Duodenal mucosa (tissue), 2 donors: ENCODE measurements around the gene PRSS22.

Experiments
- H3K27ac ChIP-seq: one replicate; pipeline ENCODE4 v1.7.0; 2013; ENCODE audit warnings: low read depth, low read length
- H3K27me3 ChIP-seq, 2 donors: one replicate each; pipeline ENCODE4 v1.7.0; 2013; ENCODE audit warnings: low read length in 2 of 2, control low read depth in 1 of 2; ENCODE audit not compliant: insufficient read depth in 2 of 2, control insufficient read depth in 1 of 2
- H3K36me3 ChIP-seq, 2 donors: one replicate each; pipeline ENCODE4 v1.7.0; 2013; ENCODE audit warnings: low read length in 2 of 2, control low read depth in 1 of 2; ENCODE audit not compliant: insufficient read depth in 2 of 2, control insufficient read depth in 1 of 2
- H3K4me1 ChIP-seq, 2 donors: one replicate each; pipeline ENCODE4 v1.7.0; 2013; ENCODE audit warnings: low read length in 2 of 2, control low read depth in 1 of 2; ENCODE audit not compliant: insufficient read depth in 2 of 2, control insufficient read depth in 1 of 2
- H3K4me3 ChIP-seq, 2 donors: one replicate each; pipeline ENCODE4 v1.7.0; 2013; ENCODE audit warnings: low read length in 2 of 2, low read depth in 1 of 2
- H3K9ac ChIP-seq, 2 donors: one replicate each; pipeline ENCODE4 v1.7.0; 2013; ENCODE audit warnings: low read length in 2 of 2, low read depth in 1 of 2
- H3K9me3 ChIP-seq, 2 donors: one replicate each; pipeline ENCODE4 v1.7.0; 2013; ENCODE audit warnings: low read length in 2 of 2, control low read depth in 1 of 2; ENCODE audit not compliant: control insufficient read depth in 1 of 2

PRSS22 gene

DNA sequence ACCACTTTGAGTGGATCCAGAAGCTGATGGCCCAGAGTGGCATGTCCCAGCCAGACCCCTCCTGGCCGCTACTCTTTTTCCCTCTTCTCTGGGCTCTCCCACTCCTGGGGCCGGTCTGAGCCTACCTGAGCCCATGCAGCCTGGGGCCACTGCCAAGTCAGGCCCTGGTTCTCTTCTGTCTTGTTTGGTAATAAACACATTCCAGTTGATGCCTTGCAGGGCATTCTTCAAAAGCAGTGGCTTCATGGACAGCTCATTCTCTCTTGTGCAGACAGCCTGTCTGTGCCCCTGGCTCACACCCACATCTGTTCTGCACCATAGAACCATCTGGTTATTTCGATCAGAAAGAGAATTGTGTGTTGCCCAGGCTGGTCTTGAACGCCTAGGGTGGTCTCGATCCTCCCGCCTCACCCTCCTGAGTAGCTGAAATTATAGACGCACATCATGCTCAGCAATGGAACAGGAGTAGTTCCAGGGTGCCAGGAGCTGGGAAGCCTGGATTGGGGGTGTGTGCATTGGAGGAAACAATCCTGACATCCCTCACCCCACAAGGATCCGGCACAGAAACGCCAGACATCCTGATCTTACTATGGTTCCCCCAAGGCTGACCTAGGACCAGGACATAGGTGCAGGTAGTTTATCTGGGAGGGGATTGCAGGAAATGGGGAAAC is 36.3 kb downstream of the PRSS22 start:
- no peak overlapping the region for H3K9ac ChIP-seq
- H3K36me3 ChIP-seq, result no peaks in the 10 kb centered on the region
- no peak overlapping the region for H3K4me3 ChIP-seq
- H3K9me3 ChIP-seq, result no peaks in the 10 kb centered on the region
- no peak overlapping the region for H3K27ac ChIP-seq
- no peaks in the 10 kb centered on the region for H3K4me1 ChIP-seq
- no peaks in the 10 kb centered on the region for H3K27me3 ChIP-seq

DNA sequence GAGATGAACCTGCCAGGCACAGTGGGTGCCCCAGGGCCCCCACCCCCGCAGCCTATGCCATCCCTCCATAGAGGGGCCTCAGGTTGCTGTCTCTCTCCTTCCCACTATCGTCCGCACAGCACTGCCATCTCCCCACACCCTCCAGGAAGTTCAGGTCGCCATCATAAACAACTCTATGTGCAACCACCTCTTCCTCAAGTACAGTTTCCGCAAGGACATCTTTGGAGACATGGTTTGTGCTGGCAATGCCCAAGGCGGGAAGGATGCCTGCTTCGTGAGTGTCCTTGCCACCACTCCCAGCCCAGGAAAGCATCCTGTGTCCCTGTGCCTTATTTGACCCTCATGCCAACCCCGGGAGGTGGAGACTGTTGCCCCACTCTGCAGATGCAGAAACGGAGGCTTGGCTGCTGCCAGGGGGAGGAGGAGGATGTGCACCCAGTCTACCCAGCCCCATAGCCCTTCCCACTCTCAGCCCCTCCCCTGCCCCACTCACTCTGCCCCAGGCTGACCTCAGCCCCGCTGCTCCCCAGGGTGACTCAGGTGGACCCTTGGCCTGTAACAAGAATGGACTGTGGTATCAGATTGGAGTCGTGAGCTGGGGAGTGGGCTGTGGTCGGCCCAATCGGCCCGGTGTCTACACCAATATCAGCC is 37.0 kb downstream of the PRSS22 start:
- H3K27me3 ChIP-seq, result no peaks in the 10 kb centered on the region
- H3K4me3 ChIP-seq, result no peak overlapping the region

DNA sequence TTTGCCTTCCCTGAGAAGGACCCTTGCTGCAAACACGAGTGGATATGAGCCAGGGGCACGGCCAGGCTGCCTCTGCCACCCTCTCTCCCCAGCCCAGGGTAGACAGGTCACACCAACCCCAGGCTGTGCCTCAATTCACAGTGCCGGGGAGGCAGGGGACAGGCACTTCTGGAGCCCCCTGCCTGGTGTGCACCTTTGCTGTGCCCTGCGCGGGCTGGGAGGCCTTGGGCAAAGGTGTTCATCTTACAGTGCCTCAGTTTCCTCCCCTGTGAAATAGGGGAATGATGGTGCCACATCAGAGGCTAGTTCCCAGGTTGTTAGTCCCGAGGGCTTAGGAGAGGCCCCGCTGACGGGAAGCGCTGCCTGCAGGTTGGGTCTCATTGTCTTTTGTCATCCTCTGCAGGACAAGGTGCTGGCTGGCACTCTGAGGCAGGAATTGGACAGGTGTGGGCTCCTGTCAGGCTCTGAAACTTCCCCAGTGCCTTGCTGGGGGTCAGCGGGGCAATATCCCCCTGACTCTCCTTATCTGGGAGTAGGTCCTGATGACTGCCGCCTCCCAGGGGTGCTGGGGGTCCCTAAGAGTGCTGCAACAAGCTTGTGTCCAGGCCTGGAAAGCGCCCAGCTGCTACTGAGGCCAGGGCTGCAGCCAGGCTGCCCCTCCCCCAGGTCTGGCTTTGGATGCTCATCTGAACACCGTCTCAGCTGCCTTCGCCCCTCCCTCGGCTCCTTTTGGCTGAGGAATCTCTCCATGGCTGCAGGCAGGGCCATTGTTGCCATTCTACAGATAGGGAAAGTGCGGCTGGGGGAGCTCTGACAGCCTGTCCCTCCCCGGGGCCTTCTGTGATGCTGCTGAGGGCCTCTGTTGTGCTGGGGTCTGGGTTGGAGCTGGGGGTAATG is 37.8 kb downstream of the PRSS22 start:
- no peaks in the 10 kb centered on the region for H3K27me3 ChIP-seq
- H3K27ac ChIP-seq, result no peak overlapping the region
- H3K9me3 ChIP-seq, result no peaks in the 10 kb centered on the region
- H3K9ac ChIP-seq, result no peak overlapping the region
- H3K4me1 ChIP-seq, result peaks cover 0 to 6% of the 10 kb centered on the region in 2 donors
- H3K4me3 ChIP-seq, result no peak overlapping the region
- H3K36me3 ChIP-seq, result no peaks in the 10 kb centered on the region

More for the DNA sequence above, 37.0 kb downstream of the PRSS22 start:
- no peak overlapping the region for H3K9ac ChIP-seq
- no peaks in the 10 kb centered on the region for H3K9me3 ChIP-seq
- no peak overlapping the region for H3K27ac ChIP-seq
- no peaks in the 10 kb centered on the region for H3K36me3 ChIP-seq
- H3K4me1 ChIP-seq, result no peaks in the 10 kb centered on the region

GRCh38 chr16:2819179-2819938 is 38.6 kb downstream of the PRSS22 start:
- no peak overlapping the region for H3K9ac ChIP-seq

GRCh38 chr16:2818272-2818876 is 39.6 kb downstream of the PRSS22 start:
- H3K27ac ChIP-seq, result no peak overlapping the region
- H3K9ac ChIP-seq, result no peak overlapping the region
- no peaks in the 10 kb centered on the region for H3K27me3 ChIP-seq
- peaks cover 0 to 9% of the 10 kb centered on the region in 2 donors for H3K4me1 ChIP-seq
- H3K4me3 ChIP-seq, result no peak overlapping the region
- no peaks in the 10 kb centered on the region for H3K9me3 ChIP-seq
- no peaks in the 10 kb centered on the region for H3K36me3 ChIP-seq

More at GRCh38 chr16:2819179-2819938, 38.6 kb downstream of the PRSS22 start:
- Histone ChIP-seq H3K36me3 (no peaks in the 10 kb centered on the region), H3K9me3 (no peaks in the 10 kb centered on the region), H3K27ac (no peak overlapping the region), H3K27me3 (no peaks in the 10 kb centered on the region), H3K4me3 (no peak overlapping the region), H3K4me1 (peaks cover 0 to 9% of the 10 kb centered on the region in 2 donors)

DNA sequence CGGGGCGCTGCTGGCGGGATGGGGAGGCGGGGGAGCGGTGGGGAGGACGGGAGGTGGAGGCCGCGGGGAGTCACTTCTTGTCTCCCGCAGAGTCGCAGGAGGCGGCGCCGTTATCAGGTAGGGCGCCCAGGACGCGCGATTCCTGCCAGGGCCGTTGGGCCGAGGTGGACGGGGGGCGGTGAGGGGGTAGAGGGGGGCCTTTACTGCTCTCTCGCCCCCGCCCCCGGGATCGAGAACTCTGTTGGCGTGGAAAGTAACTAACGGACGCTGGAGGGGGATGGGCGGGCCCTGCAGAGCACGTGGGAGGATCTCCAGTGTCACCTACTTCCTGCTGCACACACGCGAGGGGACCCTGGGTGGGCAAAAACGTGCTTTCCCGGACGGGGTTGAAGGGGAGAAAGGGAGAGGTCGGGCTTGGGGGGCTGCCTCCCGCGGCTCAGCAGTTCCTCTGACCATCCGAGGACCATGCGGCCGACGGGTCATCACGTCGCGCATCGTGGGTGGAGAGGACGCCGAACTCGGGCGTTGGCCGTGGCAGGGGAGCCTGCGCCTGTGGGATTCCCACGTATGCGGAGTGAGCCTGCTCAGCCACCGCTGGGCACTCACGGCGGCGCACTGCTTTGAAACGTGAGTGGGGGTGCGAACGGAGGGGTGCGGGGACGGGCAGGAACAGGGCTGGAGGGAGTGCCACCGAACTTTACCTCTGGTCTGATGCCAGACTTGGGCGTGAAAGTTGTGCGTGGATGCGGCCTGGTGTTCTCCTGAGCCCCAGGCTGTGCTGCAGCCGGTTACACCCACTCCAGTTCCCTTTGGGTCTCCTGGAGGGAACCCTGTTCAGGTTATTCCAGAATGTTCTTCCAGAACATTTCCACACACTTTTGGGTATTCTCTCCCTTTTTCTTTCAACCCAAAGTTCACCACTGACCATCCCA is 40.4 kb downstream of the PRSS22 start:
- Histone ChIP-seq H3K9ac (no peak overlapping the region), H3K4me3 (no peak overlapping the region), H3K27ac (no peak overlapping the region), H3K36me3 (no peaks in the 10 kb centered on the region), H3K9me3 (no peaks in the 10 kb centered on the region), H3K27me3 (no peaks in the 10 kb centered on the region), H3K4me1 (peaks cover 0 to 9% of the 10 kb centered on the region in 2 donors)

DNA sequence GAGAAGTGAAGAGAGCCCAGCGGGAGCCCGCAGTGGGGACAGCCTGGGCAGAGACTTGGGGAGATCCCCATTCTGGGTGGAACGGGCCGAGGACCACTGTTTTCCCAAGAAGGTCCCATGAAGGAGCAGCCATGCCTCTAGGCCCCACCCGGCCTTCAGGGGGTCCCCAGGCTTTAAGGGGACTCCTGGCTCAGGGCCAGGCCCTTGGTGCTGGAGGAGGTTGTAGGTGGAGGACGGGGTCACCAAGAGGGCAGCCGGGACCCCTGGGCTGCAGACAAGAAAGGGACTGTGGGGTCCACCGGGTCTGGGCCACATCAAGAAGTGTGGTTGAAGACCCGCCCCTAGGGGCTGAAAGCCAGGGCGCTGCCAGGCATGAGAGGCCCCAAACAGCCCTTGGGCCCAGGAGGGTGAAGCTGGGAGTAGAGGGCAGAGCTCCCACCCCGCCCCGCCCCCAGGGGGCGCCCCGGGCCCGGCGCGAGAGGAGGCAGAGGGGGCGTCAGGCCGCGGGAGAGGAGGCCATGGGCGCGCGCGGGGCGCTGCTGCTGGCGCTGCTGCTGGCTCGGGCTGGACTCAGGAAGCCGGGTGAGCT is 41.1 kb downstream of the PRSS22 start, which contains the start of gene PRSS21:
Gene PRSS21, plus strand, starts transcription at position 487 of the 589 bp plus-strand sequence. Its CDS starts 32 bp downstream, at position 519.
- Histone ChIP-seq H3K9ac (no peak within 1 kb of the TSS), H3K4me1 (peaks cover 7 to 14% of the 10 kb centered on the region in 2 donors), H3K27me3 (no peaks in the 10 kb centered on the region), H3K27ac (no peak within 1 kb of the TSS), H3K36me3 (no peaks in the 10 kb centered on the region), H3K9me3 (no peaks in the 10 kb centered on the region), H3K4me3 (no peak within 1 kb of the TSS)

- H3K4me3 ChIP-seq, result no peak overlapping the region
- no peak overlapping the region for H3K27ac ChIP-seq
- H3K27me3 ChIP-seq, result no peaks in the 10 kb centered on the region
- H3K36me3 ChIP-seq, result no peaks in the 10 kb centered on the region
- H3K9ac ChIP-seq, result no peak overlapping the region
- H3K4me1 ChIP-seq, result peaks cover 13 to 19% of the 10 kb centered on the region in 2 donors
- no peaks in the 10 kb centered on the region for H3K9me3 ChIP-seq
These were observed 42.6 kb downstream of the PRSS22 start for GRCh38 chr16:2815299-2815771.
